ENCODE measurements around the gene HDAC8.

DNA sequence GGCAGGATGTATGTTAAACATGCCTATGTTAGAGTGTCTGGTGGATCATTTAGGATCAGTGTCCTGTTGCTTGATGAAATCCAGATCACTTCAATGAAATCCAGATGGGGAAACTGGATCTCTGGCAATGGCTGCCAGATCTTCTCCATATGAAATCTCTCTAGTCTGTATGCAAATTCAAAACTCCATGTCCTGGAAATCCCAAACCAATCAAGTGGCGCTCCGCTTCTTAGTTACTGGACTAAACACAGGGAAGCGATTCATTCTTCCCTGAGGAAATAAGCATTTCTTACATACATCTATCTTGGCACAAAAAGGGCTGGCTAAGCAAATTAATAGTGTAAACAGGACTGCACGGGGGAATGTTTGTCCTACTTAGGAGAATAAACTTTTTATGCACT, 94.9 kb downstream of the HDAC8 start:
- TF ChIP-seq, protein P1, sequence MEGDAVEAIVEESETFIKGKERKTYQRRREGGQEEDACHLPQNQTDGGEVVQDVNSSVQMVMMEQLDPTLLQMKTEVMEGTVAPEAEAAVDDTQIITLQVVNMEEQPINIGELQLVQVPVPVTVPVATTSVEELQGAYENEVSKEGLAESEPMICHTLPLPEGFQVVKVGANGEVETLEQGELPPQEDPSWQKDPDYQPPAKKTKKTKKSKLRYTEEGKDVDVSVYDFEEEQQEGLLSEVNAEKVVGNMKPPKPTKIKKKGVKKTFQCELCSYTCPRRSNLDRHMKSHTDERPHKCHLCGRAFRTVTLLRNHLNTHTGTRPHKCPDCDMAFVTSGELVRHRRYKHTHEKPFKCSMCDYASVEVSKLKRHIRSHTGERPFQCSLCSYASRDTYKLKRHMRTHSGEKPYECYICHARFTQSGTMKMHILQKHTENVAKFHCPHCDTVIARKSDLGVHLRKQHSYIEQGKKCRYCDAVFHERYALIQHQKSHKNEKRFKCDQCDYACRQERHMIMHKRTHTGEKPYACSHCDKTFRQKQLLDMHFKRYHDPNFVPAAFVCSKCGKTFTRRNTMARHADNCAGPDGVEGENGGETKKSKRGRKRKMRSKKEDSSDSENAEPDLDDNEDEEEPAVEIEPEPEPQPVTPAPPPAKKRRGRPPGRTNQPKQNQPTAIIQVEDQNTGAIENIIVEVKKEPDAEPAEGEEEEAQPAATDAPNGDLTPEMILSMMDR (IDR thresholded peaks at IDR 0.05; ENCODE audit: insufficient read depth, low read length, poor library complexity, severe bottlenecking) = no peak
- TF ChIP-seq EZH2phosphoT487 (conservative IDR thresholded peaks at IDR 0.05; ENCODE audit: low read length) = no peak

All from SU-DHL-6 (cell line).